Left ventricle myocardium inferior (tissue), 1 donor: Measurements from ENCODE around the gene NCSTN. TPM values are rescaled to one million over a fixed set of nuclear protein-coding genes. Genes with fewer than 3 reads are reported as not detected.

Experiments
- DNase-seq: peaks from one replicate; pipeline ENCODE4 v3.0.0-alpha.2; 2020
- H3K27ac ChIP-seq: fragments of 200-600 bp; replicated peaks from 2 replicates; pipeline ENCODE4 v1.8.0; 2021
- H3K27me3 ChIP-seq: fragments of 200-600 bp; 2 replicates; pipeline ENCODE4 v1.8.0; 2021; ENCODE audit warnings: low read depth
- H3K36me3 ChIP-seq: fragments of 200-600 bp; 2 replicates; pipeline ENCODE4 v1.8.0; 2021
- H3K4me1 ChIP-seq: fragments of 200-600 bp; 2 replicates; pipeline ENCODE4 v1.8.0; 2021
- H3K4me3 ChIP-seq: fragments of 200-600 bp; 2 replicates; pipeline ENCODE4 v1.8.0; 2021; ENCODE audit warnings: mild to moderate bottlenecking, moderate library complexity
- H3K9me3 ChIP-seq: fragments of 200-600 bp; replicated peaks from 2 replicates; pipeline ENCODE4 v1.8.0; 2021
- intact Hi-C: fragments of 100-400 bp; cut with micrococcal nuclease; formaldehyde crosslinking; loops from one replicate; pipeline ENCODE4 v1.11.0; 2022
- total RNA-seq: library from RNA; stranded (reverse); fragmentation: NEBNext Ultra II Directional; extraction: Animal tissue kit (Norgen Biotek cat#: 25700); gene quantifications from one replicate; pipeline ENCODE4 v1.2.1, GENCODE V29; 2021
- TF ChIP-seq, protein P1 (sequence below): fragments of 200-600 bp; IDR thresholded peaks from 2 replicates; pipeline ENCODE4 v1.8.0; 2021; ENCODE audit warnings: antibody characterized with exemption, mild to moderate bottlenecking, borderline replicate concordance
- donor health status: DM: no; HTN: yes; CAD: no; lungs with severe emphysema.

The NCSTN gene
- total RNA-seq, 1 donor from 2014 or later, result 53.6 TPM

DNA sequence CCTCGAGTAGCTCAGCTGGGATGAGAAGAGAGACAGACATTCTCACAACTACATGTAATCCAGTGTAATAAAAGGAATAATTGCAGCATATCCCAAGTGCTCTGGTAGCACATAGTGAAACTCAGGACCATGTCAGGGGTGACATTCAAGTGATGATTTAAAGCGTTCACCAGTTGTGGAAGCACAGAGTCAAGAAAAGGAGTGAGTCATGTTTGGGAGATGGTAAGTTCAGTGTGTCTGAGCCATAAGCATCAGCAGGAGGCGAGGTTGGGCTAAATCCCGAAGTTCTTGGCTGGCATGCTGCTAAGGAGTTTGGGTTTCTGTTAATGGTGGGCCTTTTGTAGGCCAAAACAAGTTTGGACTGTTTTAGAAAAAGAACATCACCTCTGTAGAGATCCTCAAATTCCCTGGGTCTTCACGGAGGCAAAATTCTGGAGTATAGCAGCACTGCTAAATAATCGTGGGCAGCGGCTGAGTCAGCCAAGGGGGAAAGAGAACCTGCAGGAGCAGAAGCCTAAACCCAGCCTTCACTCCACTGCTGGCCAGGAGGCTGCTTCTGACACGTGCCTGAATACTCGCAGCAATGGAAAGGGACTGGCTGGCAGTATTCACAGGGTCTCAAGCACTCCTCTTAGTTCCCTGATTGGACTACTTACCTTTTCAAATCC is 16.5 kb downstream of the NCSTN start:
- Histone ChIP-seq H3K4me3 (no peak overlapping the region), H3K27ac (no peak overlapping the region), H3K9me3 (no peaks in the 10 kb centered on the region), H3K4me1 (no peaks in the 10 kb centered on the region), H3K27me3 (no peaks in the 10 kb centered on the region), H3K36me3 (peaks cover 47% of the 10 kb centered on the region)
- intact Hi-C loops, result no loop called here
- DNase-seq, result no peak
- TF ChIP-seq, protein P1, sequence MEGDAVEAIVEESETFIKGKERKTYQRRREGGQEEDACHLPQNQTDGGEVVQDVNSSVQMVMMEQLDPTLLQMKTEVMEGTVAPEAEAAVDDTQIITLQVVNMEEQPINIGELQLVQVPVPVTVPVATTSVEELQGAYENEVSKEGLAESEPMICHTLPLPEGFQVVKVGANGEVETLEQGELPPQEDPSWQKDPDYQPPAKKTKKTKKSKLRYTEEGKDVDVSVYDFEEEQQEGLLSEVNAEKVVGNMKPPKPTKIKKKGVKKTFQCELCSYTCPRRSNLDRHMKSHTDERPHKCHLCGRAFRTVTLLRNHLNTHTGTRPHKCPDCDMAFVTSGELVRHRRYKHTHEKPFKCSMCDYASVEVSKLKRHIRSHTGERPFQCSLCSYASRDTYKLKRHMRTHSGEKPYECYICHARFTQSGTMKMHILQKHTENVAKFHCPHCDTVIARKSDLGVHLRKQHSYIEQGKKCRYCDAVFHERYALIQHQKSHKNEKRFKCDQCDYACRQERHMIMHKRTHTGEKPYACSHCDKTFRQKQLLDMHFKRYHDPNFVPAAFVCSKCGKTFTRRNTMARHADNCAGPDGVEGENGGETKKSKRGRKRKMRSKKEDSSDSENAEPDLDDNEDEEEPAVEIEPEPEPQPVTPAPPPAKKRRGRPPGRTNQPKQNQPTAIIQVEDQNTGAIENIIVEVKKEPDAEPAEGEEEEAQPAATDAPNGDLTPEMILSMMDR, result no peak

DNA sequence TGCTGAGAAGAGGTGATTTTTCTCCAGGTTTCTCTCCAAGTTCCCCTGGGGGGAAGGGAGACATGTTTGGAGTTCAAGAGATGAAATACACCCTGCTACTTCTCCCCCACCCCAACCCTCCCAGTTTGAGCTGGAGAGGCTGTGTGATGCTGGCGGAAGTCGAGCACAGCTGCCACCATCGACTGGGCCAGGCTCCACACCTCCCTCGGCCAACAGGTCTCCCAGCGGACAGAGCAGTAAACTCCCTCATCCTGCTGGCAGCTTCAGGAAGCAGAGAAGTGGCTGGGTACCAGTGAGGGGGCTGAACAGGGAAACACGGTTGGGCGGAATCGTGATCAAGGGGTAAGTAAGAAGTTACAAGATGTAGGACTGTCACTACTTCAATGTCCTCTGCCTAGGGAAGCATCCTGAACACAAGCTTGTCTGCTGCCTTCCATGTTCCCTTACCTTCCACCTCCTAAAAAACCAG is 17.1 kb downstream of the NCSTN start:
- intact Hi-C loops, result no loop called here
- DNase-seq, result no peak
- Histone ChIP-seq H3K27me3 (no peaks in the 10 kb centered on the region), H3K9me3 (no peaks in the 10 kb centered on the region), H3K27ac (no peak overlapping the region), H3K4me3 (no peak overlapping the region), H3K36me3 (peaks cover 42% of the 10 kb centered on the region), H3K4me1 (no peaks in the 10 kb centered on the region)
- TF ChIP-seq, protein P1, result no peak

DNA sequence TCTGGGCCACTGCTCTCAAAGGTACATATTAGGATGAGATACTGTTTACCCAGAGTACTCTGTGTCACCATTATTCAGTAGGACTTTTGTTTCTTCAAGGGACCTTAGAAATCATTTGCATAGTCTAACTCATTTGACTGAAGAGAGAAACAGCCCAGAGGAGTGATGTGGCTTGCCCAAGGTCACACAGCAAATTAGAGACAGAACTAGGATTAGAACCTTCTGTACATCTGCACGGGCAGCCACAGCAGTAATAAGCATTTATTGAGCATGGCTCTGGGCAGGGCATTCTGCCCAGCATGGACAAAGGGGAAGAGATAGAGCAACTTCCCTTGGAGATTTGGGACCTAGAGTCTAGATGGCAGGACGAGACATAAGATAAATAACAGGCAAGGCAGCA is 18.0 kb downstream of the NCSTN start:
- TF ChIP-seq, protein P1, result no peak
- intact Hi-C loops, result no loop called here
- H3K27ac ChIP-seq, result no peak overlapping the region
- H3K36me3 ChIP-seq, result peaks cover 32% of the 10 kb centered on the region
- no peaks in the 10 kb centered on the region for H3K27me3 ChIP-seq
- no peak overlapping the region for H3K4me3 ChIP-seq
- no peak for DNase-seq
- no peaks in the 10 kb centered on the region for H3K4me1 ChIP-seq
- H3K9me3 ChIP-seq, result no peaks in the 10 kb centered on the region

DNA sequence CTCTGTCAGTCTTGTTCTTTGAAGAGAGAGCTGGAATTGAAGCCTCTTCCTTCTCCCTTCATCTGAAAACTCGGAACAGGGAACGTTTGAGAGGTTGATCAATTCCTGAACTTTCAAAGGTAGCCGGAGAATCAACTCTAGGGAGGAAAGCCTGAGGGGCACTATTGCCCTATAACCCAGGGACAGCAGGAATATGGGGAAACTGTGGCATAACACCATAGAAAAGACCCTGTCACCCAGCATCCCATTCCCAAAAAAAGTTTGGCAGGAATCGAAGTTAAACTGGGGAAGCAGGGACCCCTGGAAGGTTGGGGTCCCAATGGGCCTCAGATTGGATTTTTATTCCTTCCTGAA is 18.6 kb downstream of the NCSTN start:
- H3K9me3 ChIP-seq, result no peaks in the 10 kb centered on the region
- H3K4me3 ChIP-seq, result no peak overlapping the region
- no peaks in the 10 kb centered on the region for H3K4me1 ChIP-seq
- peaks cover 26% of the 10 kb centered on the region for H3K36me3 ChIP-seq
- no peak overlapping the region for H3K27ac ChIP-seq
- DNase-seq, result no peak
- intact Hi-C loops, result no loop called here
- TF ChIP-seq, protein P1, result no peak
- peaks cover 2% of the 10 kb centered on the region for H3K27me3 ChIP-seq

DNA sequence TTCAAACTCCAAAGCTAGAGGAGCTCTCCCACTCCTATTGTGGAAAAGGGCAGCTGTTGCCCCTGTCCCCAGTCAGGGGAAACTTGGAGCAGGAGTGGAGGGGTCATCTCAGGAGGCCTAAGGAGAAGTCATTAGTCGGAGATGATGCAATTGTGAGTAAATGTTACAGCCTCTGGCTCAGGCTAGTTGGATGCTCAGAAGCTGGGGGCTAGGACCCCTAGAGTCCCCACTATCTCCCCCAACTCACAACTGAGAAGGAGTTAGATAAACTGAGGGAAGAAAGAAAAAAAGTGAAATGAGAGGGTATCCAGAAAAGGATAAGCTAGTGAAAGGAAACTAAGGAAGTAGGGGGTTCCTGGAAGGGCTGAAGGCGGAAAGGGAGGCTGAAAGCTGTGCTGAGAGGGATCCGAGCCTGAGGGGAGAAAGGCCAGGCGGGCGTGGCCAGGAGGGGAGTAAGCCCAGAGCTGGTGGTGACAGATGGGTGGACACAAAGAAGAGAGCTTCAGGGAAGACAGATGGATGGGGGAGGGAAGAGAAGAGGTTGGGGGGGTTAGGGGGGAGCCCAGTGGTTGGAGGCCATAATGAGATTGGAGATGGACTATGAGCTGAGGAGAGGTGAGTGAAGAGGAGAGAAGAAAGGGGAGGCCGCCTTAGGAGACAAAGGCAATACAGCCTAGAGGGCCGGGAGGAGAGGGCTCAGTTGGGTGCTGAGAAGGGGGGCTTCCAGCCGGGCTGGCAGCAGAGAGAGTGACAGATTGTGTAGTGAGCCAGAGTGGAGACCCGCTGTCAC is 19.2 kb downstream of the NCSTN start:
- no peak for DNase-seq
- Histone ChIP-seq H3K4me1 (no peaks in the 10 kb centered on the region), H3K9me3 (no peaks in the 10 kb centered on the region), H3K36me3 (peaks cover 21% of the 10 kb centered on the region), H3K27me3 (peaks cover 8% of the 10 kb centered on the region), H3K4me3 (no peak overlapping the region), H3K27ac (no peak overlapping the region)
- intact Hi-C loops, result no loop called here
- TF ChIP-seq, protein P1, result no peak
